Measurements from ENCODE around the gene OR51A2.
"Not testable (repeated sequence)": the region's sequence is repeated elsewhere in the genome, so short reads cannot be mapped to it uniquely, and the experiment has no call there.

The OR51A2 gene

GRCh38 chr11:4955613-4956012, at the start of gene OR51A2:
Gene OR51A2, minus strand, starts transcription at chr11:4955713. Its CDS starts 0 bp downstream, at chr11:4955713.
- DNase-seq: not testable (repeated sequence)

- DNase-seq: peak; percentile 51
Measured at GRCh38 chr11:5004424-5005274, 49.1 kb upstream of the OR51A2 start.

- no peak for DNase-seq
Measured at GRCh38 chr11:4994551-4994950, 39.0 kb upstream of the OR51A2 start, which contains the start of gene OR51L1. Gene OR51L1, plus strand, starts transcription at chr11:4994851. Its CDS starts 4,132 bp downstream, at chr11:4998983.

GRCh38 chr11:4991060-4991459, 35.5 kb upstream of the OR51A2 start:
- DNase-seq: no peak

- no peak for DNase-seq
Measured at GRCh38 chr11:4983841-4984240, 28.3 kb upstream of the OR51A2 start.

GRCh38 chr11:4982678-4983077, 27.2 kb upstream of the OR51A2 start:
- DNase-seq: no peak

- no peak for DNase-seq
Measured at GRCh38 chr11:4979036-4979435, 23.5 kb upstream of the OR51A2 start.

GRCh38 chr11:4975436-4975835, 19.9 kb upstream of the OR51A2 start:
- no peak for DNase-seq

- DNase-seq: no peak
Measured at GRCh38 chr11:4962816-4963215, 7.3 kb upstream of the OR51A2 start.

GRCh38 chr11:4960877-4961276, 5.4 kb upstream of the OR51A2 start:
- DNase-seq: no peak

- no peak for DNase-seq
Measured at GRCh38 chr11:4957396-4957795, 1.9 kb upstream of the OR51A2 start.

- no peak for DNase-seq
Measured at GRCh38 chr11:4947505-4947904, 8.0 kb downstream of the OR51A2 start, which contains the start of gene OR51A4. Gene OR51A4, minus strand, starts transcription at chr11:4947605. Its CDS starts 505 bp downstream, at chr11:4947100.

GRCh38 chr11:4936745-4937144, 18.8 kb downstream of the OR51A2 start:
- no peak for DNase-seq

- no peak for DNase-seq
Measured at GRCh38 chr11:4932751-4933150, 22.8 kb downstream of the OR51A2 start.

- no peak for DNase-seq
Measured at GRCh38 chr11:4926608-4927007, 28.9 kb downstream of the OR51A2 start.

- no peak for DNase-seq
Measured at GRCh38 chr11:4924239-4924638, 31.3 kb downstream of the OR51A2 start, which contains the start of gene OR51G1. Gene OR51G1, minus strand, starts transcription at chr11:4924339. Its CDS starts 0 bp downstream, at chr11:4924339.

GRCh38 chr11:4922304-4922703, 33.2 kb downstream of the OR51A2 start:
- DNase-seq: no peak

GRCh38 chr11:4921796-4922195, 33.7 kb downstream of the OR51A2 start:
- no peak for DNase-seq

GRCh38 chr11:4919250-4919649, 36.3 kb downstream of the OR51A2 start, which contains the start of gene OR51G2:
Gene OR51G2, minus strand, starts transcription at chr11:4919350. Its CDS starts 3,687 bp downstream, at chr11:4915663.
- DNase-seq: no peak

- no peak for DNase-seq
Measured at GRCh38 chr11:4916581-4916980, 38.9 kb downstream of the OR51A2 start.

Data from stimulated activated CD8-positive, alpha-beta memory T cell treated with anti-CD3 and anti-CD28 coated beads, Interleukin-4, amount 100 ng/mL, for 48 hours (primary cell).